ENCODE data around the gene HIPK3.
"Not testable (repeated sequence)": the region's sequence is repeated elsewhere in the genome, so short reads cannot be mapped to it uniquely, and the experiment has no call there.

- not testable (repeated sequence) for TF ChIP-seq POLR2A, SPI1, POLR2AphosphoS5, TAF1 (IDR thresholded peaks at IDR 0.05; ENCODE audit: low read depth, low read length)
These were observed 4.2 kb downstream of the HIPK3 start for GRCh38 chr11:33261350-33261749.

Measured in GM12891 (cell line).